Coronary artery (tissue), 2 donors: Measurements from ENCODE around the gene C11orf71.

ENCODE experiments used
- DNase-seq: peaks from one replicate; pipeline ENCODE4 v3.0.0-alpha.2; 2017; ENCODE audit warnings: low spot score
- H3K27ac ChIP-seq, 2 donors: fragments of 200-600 bp; sonication (generic); one replicate each; pipeline ENCODE4 v1.5.1; 2016 to 2019
- H3K4me3 ChIP-seq: fragments of 200-600 bp; sonication (generic); 2 replicates; pipeline ENCODE4 v1.5.1; 2016; ENCODE audit warnings: mild to moderate bottlenecking, moderate library complexity
- TF ChIP-seq, protein P1 (sequence below): fragments of 200-600 bp; sonication (generic); IDR thresholded peaks from one replicate; pipeline ENCODE4 v1.5.1; 2019; ENCODE audit warnings: antibody characterized with exemption

The C11orf71 gene, protein sequence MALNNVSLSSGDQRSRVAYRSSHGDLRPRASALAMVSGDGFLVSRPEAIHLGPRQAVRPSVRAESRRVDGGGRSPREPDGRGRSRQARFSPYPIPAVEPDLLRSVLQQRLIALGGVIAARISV

DNA sequence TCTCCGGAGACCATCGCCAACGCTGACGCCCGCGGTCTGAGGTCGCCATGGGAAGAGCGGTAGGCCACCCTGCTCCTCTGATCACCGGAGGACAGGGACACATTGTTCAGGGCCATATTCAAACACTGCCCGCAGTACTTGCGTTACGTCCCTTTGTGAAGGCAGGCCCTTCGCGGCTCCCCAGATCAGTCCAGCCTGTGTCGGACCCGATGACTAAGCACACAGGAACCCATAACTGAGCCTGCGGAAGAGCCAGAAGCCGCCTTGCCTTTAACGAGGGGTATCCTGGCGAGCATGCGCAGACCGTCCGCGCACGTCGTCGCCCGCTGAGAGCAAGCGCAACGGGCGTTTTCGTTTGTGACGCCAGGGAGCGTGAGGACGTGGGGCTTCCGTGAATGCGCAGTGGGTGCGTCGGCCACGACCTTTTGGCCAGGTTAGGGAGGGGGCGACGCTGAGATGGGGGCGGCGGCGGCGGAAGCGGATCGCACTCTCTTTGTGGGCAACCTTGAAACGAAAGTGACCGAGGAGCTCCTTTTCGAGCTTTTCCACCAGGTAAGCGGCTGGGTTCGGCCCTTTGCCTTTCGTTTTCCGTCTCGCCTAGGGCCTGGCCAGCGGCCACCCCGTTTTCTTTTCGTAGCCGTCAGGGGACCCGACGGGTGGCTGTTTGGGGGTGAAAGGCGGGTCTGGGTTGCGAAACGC, at the start of gene C11orf71, which contains the start of gene RBM7:
Gene C11orf71 (minus strand): TSS at position 296 of the 699 bp plus-strand sequence. CDS start 180 bp downstream, at position 116.
Gene RBM7 (plus strand): TSS at position 451 of the 699 bp plus-strand sequence. CDS start 6 bp downstream, at position 457.
- DNase-seq = peak; percentile 99
- Histone ChIP-seq H3K4me3 (peak within 1 kb of the TSS; percentile 78), H3K27ac (peak within 1 kb of the TSS; percentile 99)
- TF ChIP-seq, protein P1, sequence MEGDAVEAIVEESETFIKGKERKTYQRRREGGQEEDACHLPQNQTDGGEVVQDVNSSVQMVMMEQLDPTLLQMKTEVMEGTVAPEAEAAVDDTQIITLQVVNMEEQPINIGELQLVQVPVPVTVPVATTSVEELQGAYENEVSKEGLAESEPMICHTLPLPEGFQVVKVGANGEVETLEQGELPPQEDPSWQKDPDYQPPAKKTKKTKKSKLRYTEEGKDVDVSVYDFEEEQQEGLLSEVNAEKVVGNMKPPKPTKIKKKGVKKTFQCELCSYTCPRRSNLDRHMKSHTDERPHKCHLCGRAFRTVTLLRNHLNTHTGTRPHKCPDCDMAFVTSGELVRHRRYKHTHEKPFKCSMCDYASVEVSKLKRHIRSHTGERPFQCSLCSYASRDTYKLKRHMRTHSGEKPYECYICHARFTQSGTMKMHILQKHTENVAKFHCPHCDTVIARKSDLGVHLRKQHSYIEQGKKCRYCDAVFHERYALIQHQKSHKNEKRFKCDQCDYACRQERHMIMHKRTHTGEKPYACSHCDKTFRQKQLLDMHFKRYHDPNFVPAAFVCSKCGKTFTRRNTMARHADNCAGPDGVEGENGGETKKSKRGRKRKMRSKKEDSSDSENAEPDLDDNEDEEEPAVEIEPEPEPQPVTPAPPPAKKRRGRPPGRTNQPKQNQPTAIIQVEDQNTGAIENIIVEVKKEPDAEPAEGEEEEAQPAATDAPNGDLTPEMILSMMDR = no peak

DNA sequence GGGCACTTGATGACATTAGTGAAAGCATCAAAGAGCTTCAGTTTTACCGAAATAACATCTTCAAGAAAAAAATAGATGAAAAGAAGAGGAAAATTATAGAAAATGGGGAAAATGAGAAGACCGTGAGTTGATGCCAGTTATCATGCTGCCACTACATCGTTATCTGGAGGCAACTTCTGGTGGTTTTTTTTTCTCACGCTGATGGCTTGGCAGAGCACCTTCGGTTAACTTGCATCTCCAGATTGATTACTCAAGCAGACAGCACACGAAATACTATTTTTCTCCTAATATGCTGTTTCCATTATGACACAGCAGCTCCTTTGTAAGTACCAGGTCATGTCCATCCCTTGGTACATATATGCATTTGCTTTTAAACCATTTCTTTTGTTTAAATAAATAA, 49.5 kb upstream of the C11orf71 start:
- no peak for DNase-seq
- no peak overlapping the region for H3K27ac ChIP-seq
- H3K4me3 ChIP-seq = no peak overlapping the region
- TF ChIP-seq, protein P1 = no peak

DNA sequence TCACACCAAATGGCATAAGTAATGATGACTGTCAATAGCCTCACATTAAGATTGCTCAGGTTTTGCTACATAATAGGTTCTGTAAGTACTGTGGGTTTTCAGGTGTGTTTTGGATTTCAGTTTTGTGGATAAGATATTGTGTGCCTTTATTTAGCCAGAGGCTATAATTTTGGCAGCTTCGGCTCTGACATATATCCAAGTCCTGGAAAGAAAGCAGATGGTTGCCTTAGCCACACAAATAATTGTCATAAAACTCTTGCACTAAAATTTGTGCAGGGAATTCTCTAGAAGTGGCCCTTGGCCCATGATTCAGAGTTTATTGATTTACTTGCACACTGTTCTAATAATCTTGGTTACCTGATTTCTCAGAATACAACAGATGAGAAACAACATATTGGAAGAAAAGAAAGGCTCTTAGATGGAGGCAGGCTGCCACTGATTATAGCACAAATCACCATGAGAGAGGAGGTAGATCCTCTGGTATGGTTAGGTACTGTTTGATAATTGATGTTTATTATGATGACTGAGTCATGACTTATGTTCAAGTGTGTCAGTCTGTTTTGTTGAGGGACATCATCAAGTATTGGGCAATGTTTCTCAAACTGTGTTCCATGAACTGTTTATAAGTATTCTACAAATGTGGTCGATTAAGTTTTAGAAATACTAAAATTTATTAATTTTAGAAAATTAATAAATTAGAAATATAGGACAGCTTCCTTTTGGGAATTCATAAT, 48.6 kb upstream of the C11orf71 start:
- TF ChIP-seq, protein P1 = no peak
- Histone ChIP-seq H3K27ac (no peak overlapping the region), H3K4me3 (no peak overlapping the region)
- no peak for DNase-seq

DNA sequence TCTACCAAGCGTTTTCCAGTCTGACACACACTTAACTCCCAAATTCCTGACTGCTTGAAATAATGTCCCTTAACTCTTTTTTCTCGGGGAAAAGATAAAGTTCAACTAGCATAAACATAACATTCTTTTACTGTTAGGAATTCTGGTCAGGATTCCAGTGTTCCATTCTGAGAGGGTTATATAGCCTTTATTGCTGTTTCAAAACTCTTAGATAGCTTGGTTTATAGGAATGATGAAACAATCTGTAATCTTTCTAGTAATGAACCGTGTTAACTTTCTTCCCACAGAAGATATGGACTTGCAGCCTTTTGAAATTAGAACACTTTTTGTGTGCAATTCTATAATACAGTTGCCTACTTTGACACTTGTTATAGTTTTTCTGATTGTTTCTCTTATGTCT, 47.6 kb upstream of the C11orf71 start:
- no peak for DNase-seq
- H3K27ac ChIP-seq = no peak overlapping the region
- H3K4me3 ChIP-seq = no peak overlapping the region
- TF ChIP-seq, protein P1 = no peak

DNA sequence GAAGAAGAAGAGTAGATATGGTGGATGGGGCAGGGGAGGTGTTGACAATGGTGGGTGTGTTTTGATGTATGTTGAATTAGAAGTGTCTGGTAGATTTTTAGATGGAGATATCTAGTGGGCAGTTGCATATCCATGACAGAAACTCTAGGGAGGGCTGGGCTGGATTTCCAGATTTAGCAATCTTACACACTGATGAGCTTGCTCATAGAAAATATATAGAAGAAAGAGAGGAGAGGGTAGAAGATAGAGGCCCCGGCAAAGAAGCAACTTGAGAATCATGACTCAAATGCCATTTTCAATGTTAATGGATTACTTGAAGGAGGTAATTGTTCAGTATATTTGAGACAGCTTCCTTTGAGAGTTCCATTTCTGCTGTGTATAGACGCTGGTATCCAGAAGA, 47.1 kb upstream of the C11orf71 start:
- TF ChIP-seq, protein P1 = no peak
- no peak for DNase-seq
- Histone ChIP-seq H3K4me3 (no peak overlapping the region), H3K27ac (no peak overlapping the region)

DNA sequence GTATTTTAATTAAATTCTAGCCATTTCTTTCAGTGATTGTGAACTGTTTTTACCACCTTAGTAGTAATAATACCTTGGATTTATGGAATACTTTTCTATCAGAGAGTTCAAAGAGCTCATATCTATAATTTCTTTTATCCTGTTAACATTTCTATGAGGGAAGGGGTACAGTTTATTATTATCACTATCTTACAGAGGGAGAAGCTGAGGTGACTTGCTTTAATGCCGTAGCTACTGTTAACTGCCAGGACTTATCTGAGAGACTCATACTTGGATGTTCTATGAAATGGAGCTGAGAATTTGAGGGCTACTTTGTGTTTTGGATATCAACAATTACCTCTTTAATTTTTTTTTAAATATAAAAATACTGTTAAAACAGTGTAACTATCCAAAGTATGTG, 42.2 kb upstream of the C11orf71 start:
- DNase-seq = no peak
- TF ChIP-seq, protein P1 = no peak
- H3K4me3 ChIP-seq = no peak overlapping the region
- H3K27ac ChIP-seq = no peak overlapping the region
